CD4-positive, alpha-beta memory T cell (primary cell): Measurements from ENCODE around the gene NCKAP5. TPM values are rescaled to one million over a fixed set of nuclear protein-coding genes. Genes with fewer than 3 reads are reported as not detected.

Experiments used
- CTCF ChIA-PET: fragments of 350-600 bp; sonication (Branson Sonifier 250); formaldehyde crosslinking; loops from one replicate; lab custom pipeline; 2021; ENCODE audit warnings: inconsistent platforms; ENCODE audit not compliant: partially characterized antibody; lab: Charles Lee
- POLR2A ChIA-PET: fragments of 350-600 bp; sonication (Branson Sonifier 250); formaldehyde crosslinking; loops from one replicate; lab custom pipeline; 2021; ENCODE audit not compliant: partially characterized antibody; lab: Charles Lee
- DNase-seq, 5 donors: peaks; one replicate each; pipeline versions ENCODE4 v3.0.0 to v3.0.0-alpha.2; 2020 to 2022; ENCODE audit warnings: mixed read lengths in 1 of 5
- H3K27ac ChIP-seq: one replicate; pipeline ENCODE4 v1.7.0; 2013; ENCODE audit warnings: low read depth, low read length
- H3K27me3 ChIP-seq: 2 replicates; pipeline ENCODE4 v1.7.0; 2013; ENCODE audit warnings: mild to moderate bottlenecking, low read length, moderate library complexity; ENCODE audit not compliant: insufficient read depth
- H3K36me3 ChIP-seq: 2 replicates; pipeline ENCODE4 v1.7.0; 2013; ENCODE audit warnings: mild to moderate bottlenecking, low read length, moderate library complexity; ENCODE audit not compliant: insufficient read depth
- H3K4me1 ChIP-seq: 2 replicates; pipeline ENCODE4 v1.7.0; 2013; ENCODE audit warnings: mild to moderate bottlenecking, low read length, moderate library complexity; ENCODE audit not compliant: insufficient read depth
- H3K4me3 ChIP-seq, 2 donors: one replicate each; pipeline ENCODE4 v1.7.0; 2013; ENCODE audit warnings: low read length in 2 of 2, mild to moderate bottlenecking in 1 of 2
- H3K9me3 ChIP-seq, 2 donors: one replicate each; pipeline ENCODE4 v1.7.0; 2013; ENCODE audit warnings: low read length in 2 of 2, control low read depth in 1 of 2; ENCODE audit not compliant: control insufficient read depth in 1 of 2
- H3K27ac Mint-ChIP-seq, 7 donors: one replicate each; pipeline ENCODE4 v1.8.0; 2020 to 2021; ENCODE audit warnings: mixed read lengths in 7 of 7, mild to moderate bottlenecking in 6 of 7, inconsistent platforms in 3 of 7, moderate library complexity in 3 of 7
- H3K27me3 Mint-ChIP-seq, 2 donors: one replicate each; pipeline ENCODE4 v1.8.0; 2020 to 2021; ENCODE audit warnings: mixed read lengths in 2 of 2
- H3K36me3 Mint-ChIP-seq, 2 donors: one replicate each; pipeline ENCODE4 v1.8.0; 2020 to 2021; ENCODE audit warnings: mixed read lengths in 2 of 2, inconsistent platforms in 1 of 2, mild to moderate bottlenecking in 1 of 2
- H3K4me1 Mint-ChIP-seq, 4 donors: one replicate each; pipeline ENCODE4 v1.8.0; 2020 to 2021; ENCODE audit warnings: mixed read lengths in 4 of 4, mild to moderate bottlenecking in 1 of 4
- H3K4me3 Mint-ChIP-seq, 8 donors: one replicate each; pipeline ENCODE4 v1.8.0; 2020 to 2021; ENCODE audit warnings: mixed read lengths in 8 of 8, mild to moderate bottlenecking in 7 of 8, moderate library complexity in 6 of 8, inconsistent platforms in 3 of 8
- H3K9me3 Mint-ChIP-seq, 8 donors: one replicate each; pipeline ENCODE4 v1.8.0; 2020 to 2021; ENCODE audit warnings: mixed read lengths in 8 of 8, mild to moderate bottlenecking in 5 of 8, inconsistent platforms in 3 of 8, moderate library complexity in 1 of 8
- intact Hi-C: fragments of 100-400 bp; cut with micrococcal nuclease; formaldehyde crosslinking; loops from one replicate; pipeline ENCODE4 v1.15.1; 2023
- polyA plus RNA-seq, 2 donors: library from polyadenylated mRNA; unstranded; fragments of 300-500 nt; fragmentation: Illumina TruSeq; gene quantifications; one replicate each; pipeline ENCODE4 v1.2.3, GENCODE V29; 2021
- total RNA-seq, 2 experiments: library from RNA; stranded (reverse); gene quantifications; one replicate each; pipeline ENCODE4 v1.2.3, GENCODE V29; 2021

Gene NCKAP5
- total and polyA plus RNA-seq, 4 experiments from 2014 or later: not detected

DNA sequence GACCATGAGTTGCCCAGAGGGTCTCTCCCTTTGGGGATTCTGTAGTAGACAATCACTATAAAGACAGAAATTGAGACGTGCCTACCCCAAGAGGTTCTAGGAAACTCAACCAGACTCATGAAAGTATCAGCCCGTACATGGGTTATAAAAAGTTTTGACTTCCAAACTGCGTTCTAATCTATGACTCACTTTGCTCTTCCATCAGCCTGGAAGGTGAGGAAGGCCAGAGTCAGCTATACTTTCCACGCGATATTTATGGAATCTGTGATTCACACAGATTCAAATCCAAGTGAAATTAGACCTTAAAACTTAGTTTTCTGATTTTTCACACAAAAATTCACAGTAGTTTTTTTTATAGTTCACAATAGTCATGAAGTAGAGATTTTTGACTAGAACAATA is 890.6 kb downstream of the NCKAP5 start:
- H3K4me1 Mint-ChIP-seq: no peaks in the 10 kb centered on the region
- H3K36me3 ChIP-seq: no peaks in the 10 kb centered on the region

GRCh38 chr2:132676999-132677398 is 891.3 kb downstream of the NCKAP5 start:
- H3K4me3 ChIP-seq: no peak overlapping the region
- peaks cover 4 to 6% of the 10 kb centered on the region in 2 donors for H3K27me3 Mint-ChIP-seq
- no peak overlapping the region for H3K27ac ChIP-seq
- intact Hi-C loops: no loop called here
- no peaks in the 10 kb centered on the region for H3K36me3 ChIP-seq
- DNase-seq: no peak
- no peaks in the 10 kb centered on the region for H3K4me1 Mint-ChIP-seq
- ChIA-PET POLR2A (no interaction called here), CTCF (no interaction called here)
- no peaks in the 10 kb centered on the region for H3K36me3 Mint-ChIP-seq
- H3K27ac Mint-ChIP-seq: no peak overlapping the region
- no peaks in the 10 kb centered on the region for H3K9me3 ChIP-seq
- peaks cover 0 to 2% (median 0%) of the 10 kb centered on the region in 8 donors for H3K9me3 Mint-ChIP-seq
- H3K27me3 ChIP-seq: no peaks in the 10 kb centered on the region
- no peak overlapping the region for H3K4me3 Mint-ChIP-seq
- H3K4me1 ChIP-seq: no peaks in the 10 kb centered on the region

More for the DNA sequence above, 890.6 kb downstream of the NCKAP5 start:
- CTCF ChIA-PET: no interaction called here
- H3K9me3 ChIP-seq: no peaks in the 10 kb centered on the region
- H3K27ac Mint-ChIP-seq: no peak overlapping the region
- no peaks in the 10 kb centered on the region for H3K27me3 ChIP-seq
- no peaks in the 10 kb centered on the region for H3K36me3 Mint-ChIP-seq
- H3K4me1 ChIP-seq: no peaks in the 10 kb centered on the region
- H3K4me3 Mint-ChIP-seq: no peak overlapping the region
- no peak overlapping the region for H3K27ac ChIP-seq
- intact Hi-C loops: no loop called here
- DNase-seq: no peak
- POLR2A ChIA-PET: no interaction called here
- H3K27me3 Mint-ChIP-seq: peaks cover 4 to 6% of the 10 kb centered on the region in 2 donors
- H3K4me3 ChIP-seq: no peak overlapping the region
- H3K9me3 Mint-ChIP-seq: peaks cover 0 to 2% (median 0%) of the 10 kb centered on the region in 8 donors

- ChIA-PET CTCF (no interaction called here), POLR2A (no interaction called here)
- no peaks in the 10 kb centered on the region for H3K9me3 ChIP-seq
- H3K27ac Mint-ChIP-seq: no peak overlapping the region
- H3K27me3 Mint-ChIP-seq: peaks cover 19 to 25% of the 10 kb centered on the region in 2 donors
- no peak overlapping the region for H3K4me3 Mint-ChIP-seq
- no peaks in the 10 kb centered on the region for H3K27me3 ChIP-seq
- no peak overlapping the region for H3K4me3 ChIP-seq
- no peak overlapping the region for H3K27ac ChIP-seq
- H3K36me3 Mint-ChIP-seq: no peaks in the 10 kb centered on the region
- no peaks in the 10 kb centered on the region for H3K36me3 ChIP-seq
- intact Hi-C loops: no loop called here
- H3K9me3 Mint-ChIP-seq: peaks cover 0 to 3% (median under 1%) of the 10 kb centered on the region in 8 donors
- H3K4me1 Mint-ChIP-seq: peaks cover 0 to 4% (median 1%) of the 10 kb centered on the region in 4 donors
- DNase-seq: no peak
- H3K4me1 ChIP-seq: no peaks in the 10 kb centered on the region
Measured at GRCh38 chr2:132671151-132671835, 897.0 kb downstream of the NCKAP5 start.

GRCh38 chr2:132670496-132671150 is 897.6 kb downstream of the NCKAP5 start:
- Histone ChIP-seq H3K4me1 (no peaks in the 10 kb centered on the region), H3K9me3 (no peaks in the 10 kb centered on the region), H3K4me3 (no peak overlapping the region), H3K27ac (no peak overlapping the region), H3K36me3 (no peaks in the 10 kb centered on the region), H3K27me3 (no peaks in the 10 kb centered on the region)
- ChIA-PET CTCF (no interaction called here), POLR2A (no interaction called here)
- Mint-ChIP-seq H3K4me3 (no peak overlapping the region), H3K27ac (no peak overlapping the region), H3K4me1 (peaks cover 0 to 4% (median 1%) of the 10 kb centered on the region in 4 donors), H3K27me3 (peaks cover 19 to 27% of the 10 kb centered on the region in 2 donors), H3K9me3 (peaks cover 0 to 3% (median under 1%) of the 10 kb centered on the region in 8 donors), H3K36me3 (no peaks in the 10 kb centered on the region)
- DNase-seq: no peak
- intact Hi-C loops: no loop called here

DNA sequence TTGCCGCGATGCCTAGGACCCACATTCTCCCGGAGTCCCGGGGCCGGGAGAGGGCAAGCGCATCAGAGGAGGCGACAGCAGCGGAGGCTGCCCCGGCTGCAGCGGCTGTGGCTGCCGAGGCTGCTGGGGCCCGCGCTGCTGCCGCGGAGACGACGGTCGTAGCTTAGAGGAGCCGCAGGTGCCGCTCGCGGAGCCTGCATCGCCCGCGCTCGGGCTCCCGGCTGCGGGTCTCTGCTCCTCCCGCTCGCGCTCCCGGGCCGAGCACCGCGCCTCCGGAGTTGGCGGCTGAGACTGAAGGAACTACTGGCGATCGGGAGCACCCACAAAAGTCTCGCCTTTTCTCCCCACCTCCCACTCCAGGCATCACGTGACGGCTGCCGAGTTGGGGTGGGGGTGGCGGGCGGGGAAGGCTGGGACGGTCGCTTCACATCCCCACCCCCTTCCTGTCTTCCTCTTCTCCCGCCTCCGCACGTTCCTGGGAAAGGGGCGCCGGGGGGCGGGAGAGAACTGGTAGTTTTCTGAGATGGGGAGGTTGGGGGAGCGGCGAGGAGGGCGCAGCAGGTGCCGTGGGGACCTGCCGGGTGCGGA is 898.3 kb downstream of the NCKAP5 start, which contains the start of gene LYPD1:
TSS of gene LYPD1 (minus strand) at position 298 of the 588 bp plus-strand sequence. CDS start at position 25, 273 bp downstream.
- H3K36me3 Mint-ChIP-seq: no peaks in the 10 kb centered on the region
- H3K4me3 ChIP-seq: no peak within 1 kb of the TSS
- H3K9me3 Mint-ChIP-seq: peaks cover 0 to 3% (median under 1%) of the 10 kb centered on the region in 8 donors
- no peaks in the 10 kb centered on the region for H3K4me1 ChIP-seq
- H3K36me3 ChIP-seq: no peaks in the 10 kb centered on the region
- no peak within 1 kb of the TSS for H3K4me3 Mint-ChIP-seq
- CTCF ChIA-PET: no interaction called here
- intact Hi-C loops: no loop called here
- POLR2A ChIA-PET: no interaction called here
- H3K27me3 Mint-ChIP-seq: peaks cover 19 to 30% of the 10 kb centered on the region in 2 donors
- no peak within 1 kb of the TSS for H3K27ac ChIP-seq
- no peak within 1 kb of the TSS for H3K27ac Mint-ChIP-seq
- H3K27me3 ChIP-seq: no peaks in the 10 kb centered on the region
- H3K9me3 ChIP-seq: no peaks in the 10 kb centered on the region
- no peak for DNase-seq
- H3K4me1 Mint-ChIP-seq: peaks cover 0 to 4% (median 1%) of the 10 kb centered on the region in 4 donors

DNA sequence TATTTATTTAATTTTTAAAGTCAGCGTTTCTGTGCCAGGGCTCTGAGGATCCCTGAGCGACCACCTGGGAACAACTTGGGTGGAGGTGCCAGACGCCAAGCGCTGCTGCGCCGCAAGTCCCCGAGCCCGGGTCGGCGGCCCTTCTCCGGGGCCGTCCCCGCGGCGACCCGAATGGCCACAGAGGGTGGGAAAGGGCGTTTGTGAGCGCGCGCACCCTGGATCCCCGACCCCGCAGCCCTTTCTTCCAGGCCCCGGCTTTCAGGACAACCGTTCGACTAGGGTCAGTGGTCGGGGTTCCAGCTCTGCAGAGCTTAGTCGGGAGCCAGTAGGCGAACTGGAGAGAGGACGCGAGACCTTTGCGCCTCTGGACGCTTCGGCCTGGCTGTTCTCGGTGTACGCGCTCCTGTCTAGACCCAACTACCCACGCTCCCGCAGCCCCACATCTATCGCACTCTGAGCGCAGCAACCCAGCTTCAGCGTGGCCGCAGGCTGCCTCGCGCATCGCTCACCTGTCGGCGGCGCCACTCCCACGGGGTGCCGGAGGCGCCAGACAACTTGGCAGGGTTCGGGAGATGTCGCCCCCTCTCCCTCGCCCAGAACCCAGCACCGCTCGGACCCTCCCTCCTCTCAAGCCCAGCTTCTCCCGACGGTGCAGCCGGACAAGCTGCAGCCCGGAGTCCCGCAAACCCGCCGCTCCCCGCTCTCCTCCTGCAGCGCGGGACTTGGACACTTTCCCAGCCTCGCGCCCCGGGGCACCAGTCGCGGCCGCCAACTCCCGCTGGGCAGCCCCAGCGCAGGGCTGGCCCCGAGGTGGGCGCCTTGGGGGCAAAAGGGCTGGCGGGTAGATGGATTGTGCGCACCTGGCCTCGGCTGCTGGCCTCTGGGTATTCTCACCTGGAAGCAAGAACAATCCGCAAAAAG is 899.0 kb downstream of the NCKAP5 start:
- ChIA-PET POLR2A (no interaction called here), CTCF (no interaction called here)
- no peak for DNase-seq
- Histone ChIP-seq H3K27me3 (no peaks in the 10 kb centered on the region), H3K4me3 (no peak overlapping the region), H3K9me3 (no peaks in the 10 kb centered on the region), H3K27ac (no peak overlapping the region), H3K36me3 (no peaks in the 10 kb centered on the region), H3K4me1 (no peaks in the 10 kb centered on the region)
- no peak overlapping the region for H3K4me3 Mint-ChIP-seq
- no peaks in the 10 kb centered on the region for H3K36me3 Mint-ChIP-seq
- H3K4me1 Mint-ChIP-seq: peaks cover 0 to 4% (median 1%) of the 10 kb centered on the region in 4 donors
- intact Hi-C loops: no loop called here
- peaks cover 0 to 3% (median 0%) of the 10 kb centered on the region in 8 donors for H3K9me3 Mint-ChIP-seq
- no peak overlapping the region for H3K27ac Mint-ChIP-seq
- H3K27me3 Mint-ChIP-seq: peaks cover 16 to 30% of the 10 kb centered on the region in 2 donors
